ENCODE measurements around the gene DACT1.

The DACT1 gene

DNA sequence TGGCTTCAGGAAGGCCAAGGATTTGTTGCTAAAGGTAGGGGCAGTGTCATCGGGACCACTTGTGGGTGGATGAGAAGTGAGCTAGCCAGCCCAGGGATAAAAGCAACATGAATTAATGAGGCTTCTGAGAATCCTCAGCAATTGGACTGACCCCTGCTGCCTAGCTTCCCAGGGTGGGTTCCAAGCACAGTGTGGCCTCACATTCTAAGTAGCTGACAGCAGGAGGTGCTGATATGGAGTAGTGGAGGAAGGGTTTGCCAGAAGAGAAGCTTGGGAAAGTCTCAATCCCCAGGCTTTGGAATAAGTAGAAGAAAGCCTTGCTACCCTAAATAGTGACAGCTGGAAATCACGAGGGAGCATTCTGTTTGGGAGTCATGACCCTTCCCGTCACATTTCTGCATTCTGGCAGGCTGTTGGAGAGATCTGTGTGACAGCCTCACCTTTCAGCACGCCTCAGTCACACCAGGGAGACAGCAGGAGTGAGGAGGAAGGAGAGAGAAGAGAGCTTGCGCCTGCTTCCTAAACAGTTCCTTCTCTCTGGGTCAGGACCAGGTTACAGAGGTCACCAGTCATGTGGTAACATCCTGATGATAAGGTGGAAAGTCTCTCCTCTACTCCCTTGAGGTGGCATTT is 31.2 kb downstream of the DACT1 start:
- DNase-seq (ENCODE audit: low read depth in 2 of 2) = no peak

DNA sequence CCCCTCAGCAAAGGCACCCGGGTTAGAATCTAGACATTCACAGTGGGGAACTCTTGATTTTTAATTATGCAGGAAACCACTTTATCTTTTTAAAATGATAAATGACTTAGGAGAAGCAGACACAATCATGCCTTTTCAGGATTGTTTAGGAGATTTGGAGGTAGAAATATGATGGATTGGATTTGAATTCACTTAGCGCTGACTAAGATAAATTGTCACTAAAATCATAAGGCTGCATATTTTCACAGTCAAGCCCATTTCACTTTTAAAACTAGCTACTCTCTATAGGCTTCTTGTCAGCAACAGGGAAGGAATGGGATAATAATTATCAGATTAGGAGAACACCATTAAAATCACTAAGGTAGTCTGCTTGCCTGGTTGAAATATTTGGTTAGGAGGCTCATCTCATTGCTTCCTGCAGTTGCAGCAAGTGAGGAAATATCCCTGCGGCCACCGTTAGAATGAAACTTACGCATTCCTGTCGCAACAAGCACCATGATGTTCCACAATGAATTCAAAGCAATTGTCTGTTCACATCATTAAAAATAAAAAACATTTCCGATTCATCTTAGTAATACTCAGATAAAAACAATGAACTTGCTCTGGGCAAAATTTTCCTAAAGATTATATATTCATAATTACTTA is 31.9 kb downstream of the DACT1 start:
- DNase-seq (ENCODE audit: low read depth in 2 of 2) = no peak

DNA sequence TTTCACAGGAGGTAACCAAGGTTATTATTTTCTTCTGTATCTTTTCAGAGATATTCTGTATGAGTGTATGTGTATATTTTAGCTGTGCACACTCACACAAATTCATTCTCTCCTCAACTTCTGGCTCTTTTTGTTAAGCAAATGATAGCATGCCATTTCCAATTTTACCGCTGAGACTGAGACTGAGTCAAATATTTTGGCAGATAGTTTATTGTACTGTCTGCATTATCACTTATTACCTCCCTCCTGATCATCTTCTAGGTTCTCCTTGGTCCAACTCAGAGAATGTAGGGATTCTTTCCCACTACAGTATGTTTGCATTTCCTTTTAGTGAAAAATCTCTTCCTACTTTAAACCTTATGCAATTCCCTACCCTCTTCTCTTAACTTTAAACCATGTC is 33.3 kb downstream of the DACT1 start:
- no peak for DNase-seq (ENCODE audit: low read depth in 2 of 2)

DNA sequence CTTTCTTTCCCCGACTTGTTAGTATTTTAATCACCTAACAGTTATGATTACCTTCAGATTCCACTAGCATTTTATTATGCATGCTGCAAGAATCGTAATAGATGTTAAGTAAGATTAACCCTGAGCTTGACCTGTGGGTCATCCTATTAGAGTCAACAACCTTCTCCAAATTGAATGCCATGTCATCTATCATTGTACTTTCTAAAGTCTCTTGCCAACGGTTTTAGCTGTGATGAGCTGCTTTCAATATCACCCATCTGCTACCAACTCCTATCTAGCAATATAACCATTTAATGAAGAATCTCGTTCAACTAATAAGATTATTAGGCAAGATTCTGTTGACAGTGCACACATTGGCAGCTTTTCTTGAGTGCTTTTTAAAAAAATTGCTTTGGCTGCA is 33.7 kb downstream of the DACT1 start:
- DNase-seq (ENCODE audit: low read depth in 2 of 2) = no peak

DNA sequence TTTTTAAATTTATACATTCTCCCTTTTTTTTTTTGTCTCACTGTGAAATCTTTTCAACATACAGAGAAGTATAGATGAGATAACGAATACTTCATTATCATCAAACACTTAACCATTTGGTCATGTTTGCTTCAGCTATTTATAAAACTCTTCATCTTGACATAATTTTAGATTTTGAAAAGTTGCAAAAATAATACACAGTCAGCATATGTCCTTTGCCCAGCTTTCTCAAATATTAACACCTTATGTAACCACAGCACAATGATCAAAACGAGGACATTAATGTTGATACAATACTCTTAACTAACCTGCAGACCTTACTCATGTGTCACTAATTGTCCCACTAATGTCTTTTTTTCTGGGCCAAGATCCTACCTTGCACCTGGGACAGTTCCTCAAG is 36.0 kb downstream of the DACT1 start:
- no peak for DNase-seq (ENCODE audit: low read depth in 2 of 2)

DNA sequence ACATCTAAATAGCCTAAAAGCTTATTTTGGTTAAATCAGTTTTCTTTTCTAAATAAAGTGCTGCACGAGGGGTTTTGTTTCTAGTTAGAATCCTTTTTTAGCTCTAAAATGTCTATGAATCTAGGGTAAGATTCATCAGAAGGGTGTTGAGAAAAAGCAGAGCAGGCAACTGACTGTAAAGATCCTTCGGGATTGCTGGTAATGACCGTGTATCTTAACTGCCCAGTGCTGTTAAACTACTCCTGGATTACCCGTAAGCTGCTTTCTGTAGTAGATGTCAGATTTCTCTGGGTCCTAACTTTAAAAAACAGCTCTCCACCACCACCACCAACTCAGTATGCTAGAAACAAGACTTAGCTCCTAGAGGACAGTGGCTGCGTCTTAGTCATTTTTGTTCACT is 39.2 kb downstream of the DACT1 start:
- DNase-seq (ENCODE audit: low read depth in 2 of 2) = no peak

DNA sequence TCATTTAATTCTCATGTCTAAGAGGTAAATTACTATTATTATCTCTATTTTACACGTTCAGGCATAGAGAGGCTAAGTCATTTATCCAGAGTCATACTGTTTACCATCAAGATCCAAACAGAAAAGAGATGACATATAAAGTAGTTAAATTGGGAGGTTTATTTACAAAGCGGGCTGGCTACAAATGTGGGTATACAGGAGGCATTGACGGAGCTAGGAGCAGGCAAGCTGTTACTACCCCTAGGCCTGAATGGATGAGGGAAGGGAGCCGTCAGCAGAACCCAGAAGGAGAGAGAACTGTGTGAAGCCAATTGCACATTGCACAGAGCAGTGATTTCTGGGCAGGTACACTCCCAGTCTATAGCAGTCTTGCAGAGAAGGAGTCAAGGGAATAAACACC is 39.8 kb downstream of the DACT1 start:
- DNase-seq (ENCODE audit: low read depth in 2 of 2) = no peak

DNA sequence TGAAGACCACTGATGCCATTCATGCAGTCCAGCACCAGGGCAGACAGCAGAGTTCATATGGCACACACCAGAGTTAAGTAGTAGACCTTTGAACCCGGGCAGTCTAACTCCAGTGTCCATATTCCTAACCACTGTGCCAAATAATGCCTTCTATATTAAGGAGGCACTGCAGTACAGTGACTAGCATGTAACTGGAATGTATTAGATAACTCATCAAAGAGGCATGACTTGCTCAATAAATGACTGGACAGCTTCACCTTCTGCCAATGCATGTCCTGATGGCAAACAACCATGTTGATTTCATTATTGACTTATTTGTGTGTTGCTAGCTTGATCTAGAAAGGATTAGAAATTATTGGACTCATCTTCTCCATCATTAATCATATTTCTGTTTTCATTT is 40.2 kb downstream of the DACT1 start:
- no peak for DNase-seq (ENCODE audit: low read depth in 2 of 2)

DNA sequence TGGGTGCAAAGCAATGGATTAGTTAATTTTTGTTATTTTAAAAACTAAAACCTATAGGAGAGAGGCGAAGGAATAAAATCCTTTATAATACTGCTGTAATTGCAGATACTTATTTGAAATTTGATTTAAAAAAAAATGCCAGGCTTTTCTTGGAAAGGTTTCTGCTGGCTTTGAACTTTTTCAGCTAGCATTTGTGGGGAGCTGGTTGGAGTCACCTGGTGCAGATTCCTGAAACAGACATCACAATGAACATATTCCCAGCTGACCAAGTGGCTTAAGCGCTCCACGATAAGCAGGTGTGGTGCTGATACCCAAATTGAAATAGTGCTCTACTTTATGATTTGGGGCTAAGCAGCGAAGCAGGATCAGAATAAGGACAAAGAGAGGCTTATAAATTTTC is 42.9 kb downstream of the DACT1 start:
- DNase-seq (ENCODE audit: low read depth in 2 of 2) = no peak

DNA sequence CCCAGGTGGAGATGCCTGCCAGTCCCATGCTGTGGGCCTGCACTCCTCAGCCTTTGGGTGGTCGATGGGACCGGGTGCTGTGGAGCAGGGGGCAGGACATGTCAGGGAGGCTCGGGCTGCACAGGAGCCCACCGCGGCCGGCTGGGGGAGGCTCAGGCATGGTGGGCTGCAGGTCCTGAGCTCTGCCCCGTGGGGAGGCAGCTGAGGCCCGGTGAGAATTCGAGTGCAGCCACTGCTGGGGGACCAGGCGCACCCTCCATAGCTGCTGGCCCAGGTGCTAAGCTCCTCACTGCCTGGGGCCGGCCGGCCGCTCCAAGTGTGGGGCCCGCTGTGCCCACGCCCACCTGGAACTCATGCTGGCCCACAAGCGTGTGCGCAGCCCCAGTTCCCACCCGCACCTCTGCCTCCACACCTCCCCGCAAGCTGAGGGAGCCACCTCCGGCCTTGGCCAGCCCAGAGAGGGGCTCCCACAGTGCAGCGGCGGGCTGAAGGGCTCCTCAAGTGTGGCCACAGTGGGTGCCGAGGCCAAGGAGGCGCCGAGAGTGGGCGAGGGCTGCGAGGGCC is 49.6 kb downstream of the DACT1 start:
- no peak for DNase-seq (ENCODE audit: low read depth in 2 of 2)

DNA sequence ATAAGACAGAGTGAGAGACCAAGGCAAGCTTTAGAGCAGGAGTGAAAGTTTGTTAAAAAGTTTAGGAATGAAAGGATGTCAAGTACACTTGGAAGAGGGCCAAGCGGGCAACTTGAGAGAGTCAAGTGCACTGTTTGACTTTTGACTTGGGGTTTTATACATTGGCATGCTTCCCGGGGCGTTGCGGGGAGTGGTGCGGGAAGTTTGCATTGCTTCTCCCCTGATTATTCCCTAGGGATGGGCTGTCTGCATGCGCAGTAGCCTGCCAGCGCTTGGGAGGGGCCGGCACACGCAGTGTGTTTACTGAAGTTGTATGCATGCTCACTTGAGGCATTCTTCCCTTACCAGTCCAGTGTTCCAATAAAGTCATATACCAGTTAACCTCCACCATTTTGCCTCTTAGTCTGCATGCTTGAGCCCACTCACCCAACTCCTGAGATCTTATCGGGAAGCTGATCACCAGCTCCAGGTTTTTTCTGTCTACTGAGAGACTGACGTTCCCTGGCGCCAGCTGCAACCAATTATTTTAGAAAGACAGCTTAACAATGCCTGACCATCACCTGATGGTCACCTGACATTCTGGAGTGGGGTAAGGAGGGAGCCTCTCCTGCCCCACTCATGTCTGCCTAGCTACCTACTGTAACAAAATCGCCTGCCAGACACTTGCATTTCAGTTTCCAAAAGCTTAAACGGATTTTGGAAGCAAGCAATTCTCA is 53.2 kb downstream of the DACT1 start:
- DNase-seq (ENCODE audit: low read depth in 2 of 2) = no peak

DNA sequence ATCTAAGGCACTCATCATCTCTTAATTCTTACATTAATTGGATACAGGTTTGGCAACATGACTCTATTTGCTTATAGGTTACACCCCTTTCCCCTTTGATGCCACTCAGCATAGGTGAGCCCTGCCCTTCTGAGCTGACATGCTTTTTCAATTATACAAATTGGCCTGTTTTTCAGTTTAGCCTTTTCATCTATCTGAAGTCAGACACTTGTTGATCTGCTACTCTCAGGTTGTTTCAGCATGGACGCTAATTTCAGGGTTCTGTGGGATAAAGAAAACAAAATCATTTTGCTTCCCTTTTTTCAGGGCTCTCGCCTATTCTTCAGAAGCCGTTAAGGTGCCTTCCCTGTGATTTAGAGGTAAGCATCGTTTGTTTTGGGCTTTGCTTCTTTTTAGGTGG is 55.3 kb downstream of the DACT1 start:
- DNase-seq (ENCODE audit: low read depth in 2 of 2) = no peak

DNA sequence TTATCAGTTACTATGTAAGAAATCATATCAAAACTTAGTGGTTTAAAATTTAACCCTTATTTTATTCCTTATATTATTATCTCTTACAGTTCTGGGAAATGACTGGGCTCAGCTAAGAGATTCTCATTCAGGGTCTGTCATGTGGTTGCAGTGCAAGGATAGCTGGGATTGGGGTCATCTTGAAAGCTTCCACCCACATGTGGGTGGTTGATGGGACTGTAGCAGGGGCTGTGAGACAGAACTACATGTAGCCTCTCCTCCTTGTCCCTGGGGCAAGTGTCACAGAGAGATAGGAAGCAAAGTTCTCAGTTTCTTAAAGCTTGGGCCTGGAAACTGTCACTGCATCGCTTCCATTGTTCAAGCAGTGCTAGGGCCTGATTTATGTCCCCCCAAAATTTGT is 57.8 kb downstream of the DACT1 start:
- no peak for DNase-seq (ENCODE audit: low read depth in 2 of 2)

DNA sequence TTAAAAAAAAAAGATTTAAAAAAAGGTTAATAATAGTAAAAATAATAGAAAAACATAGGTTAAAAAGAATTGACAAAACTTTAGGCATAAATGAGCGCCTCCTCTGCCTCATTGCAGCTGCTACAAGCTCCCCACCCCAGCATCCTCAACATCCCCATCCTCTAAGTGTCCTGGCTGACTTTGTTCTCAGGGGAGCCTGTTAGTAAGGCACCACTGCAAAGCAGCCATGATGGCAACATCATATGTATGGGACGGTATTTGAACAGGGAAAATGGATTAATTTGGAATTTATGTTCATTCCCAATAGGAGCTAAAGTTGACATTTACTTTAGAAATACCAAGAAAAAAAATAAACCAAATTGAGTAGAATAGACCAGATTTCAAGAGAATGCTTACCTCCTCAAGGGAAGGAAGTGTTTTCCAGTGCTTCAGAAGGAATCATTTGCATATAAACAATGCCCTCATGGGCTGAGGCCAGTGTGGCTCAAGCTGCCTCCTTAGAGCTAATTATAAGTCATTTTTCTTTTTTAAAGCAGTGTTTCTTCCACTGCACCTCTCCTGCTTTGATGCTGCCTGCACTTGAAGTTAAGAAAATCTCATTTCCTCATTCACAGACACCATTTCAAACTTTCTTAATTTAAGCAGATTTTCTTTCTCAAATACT is 59.6 kb downstream of the DACT1 start:
- no peak for DNase-seq (ENCODE audit: low read depth in 2 of 2)
